Measurements from ENCODE around the gene FBXL7.

FBXL7 gene

GRCh38 chr5:15807248-15807647 is 307.3 kb downstream of the FBXL7 start:
- no peak for DNase-seq (ENCODE audit: low read depth)
- no peak overlapping the region for H3K4me3 ChIP-seq (replicated peaks; ENCODE audit: low read depth, low read length)
- TF ChIP-seq, protein P1, sequence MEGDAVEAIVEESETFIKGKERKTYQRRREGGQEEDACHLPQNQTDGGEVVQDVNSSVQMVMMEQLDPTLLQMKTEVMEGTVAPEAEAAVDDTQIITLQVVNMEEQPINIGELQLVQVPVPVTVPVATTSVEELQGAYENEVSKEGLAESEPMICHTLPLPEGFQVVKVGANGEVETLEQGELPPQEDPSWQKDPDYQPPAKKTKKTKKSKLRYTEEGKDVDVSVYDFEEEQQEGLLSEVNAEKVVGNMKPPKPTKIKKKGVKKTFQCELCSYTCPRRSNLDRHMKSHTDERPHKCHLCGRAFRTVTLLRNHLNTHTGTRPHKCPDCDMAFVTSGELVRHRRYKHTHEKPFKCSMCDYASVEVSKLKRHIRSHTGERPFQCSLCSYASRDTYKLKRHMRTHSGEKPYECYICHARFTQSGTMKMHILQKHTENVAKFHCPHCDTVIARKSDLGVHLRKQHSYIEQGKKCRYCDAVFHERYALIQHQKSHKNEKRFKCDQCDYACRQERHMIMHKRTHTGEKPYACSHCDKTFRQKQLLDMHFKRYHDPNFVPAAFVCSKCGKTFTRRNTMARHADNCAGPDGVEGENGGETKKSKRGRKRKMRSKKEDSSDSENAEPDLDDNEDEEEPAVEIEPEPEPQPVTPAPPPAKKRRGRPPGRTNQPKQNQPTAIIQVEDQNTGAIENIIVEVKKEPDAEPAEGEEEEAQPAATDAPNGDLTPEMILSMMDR (IDR thresholded peaks at IDR 0.05; ENCODE audit: low read length, missing control alignments) = no peak

DNA sequence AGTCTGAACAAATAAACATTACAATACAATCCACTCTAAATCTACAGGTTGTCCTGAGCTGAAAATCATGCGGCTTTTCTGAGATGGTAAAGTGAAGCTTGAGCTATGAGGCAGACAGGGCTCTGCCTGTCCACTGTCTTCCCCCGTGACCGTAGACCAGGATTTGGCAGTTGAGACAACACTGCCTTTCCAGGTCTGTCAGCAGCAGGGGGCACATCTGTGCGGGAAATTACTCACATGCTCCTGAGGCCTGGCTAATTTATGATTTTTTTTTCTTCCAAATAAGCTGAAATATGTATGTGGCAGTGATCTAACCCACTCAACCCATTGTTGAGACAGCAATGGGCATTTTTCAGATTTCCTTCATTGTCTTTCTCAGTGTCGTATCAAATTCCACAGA is 307.9 kb downstream of the FBXL7 start:
- no peak overlapping the region for H3K4me3 ChIP-seq (replicated peaks; ENCODE audit: low read depth, low read length)
- TF ChIP-seq, protein P1 (IDR thresholded peaks at IDR 0.05; ENCODE audit: low read length, missing control alignments) = peak; percentile 31
- DNase-seq (ENCODE audit: low read depth) = peak; percentile 54

DNA sequence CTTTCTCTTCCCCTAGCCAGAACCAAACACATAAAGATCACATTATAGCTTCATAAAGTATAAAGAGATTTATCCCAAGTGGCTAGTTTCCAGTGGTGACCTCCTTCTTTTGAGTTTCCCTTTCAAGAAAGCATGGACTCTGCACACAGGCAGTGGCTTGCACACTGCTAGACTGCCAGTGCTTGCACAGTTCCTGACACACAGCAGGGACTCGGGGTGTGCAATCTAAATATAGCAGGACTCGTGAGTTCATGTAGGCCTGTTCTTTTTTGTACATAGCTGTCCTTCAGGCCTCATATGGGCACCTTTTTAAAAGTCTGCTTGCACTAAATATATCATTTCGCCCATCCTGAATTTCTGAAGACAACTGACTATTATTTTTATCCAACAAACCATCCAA is 308.6 kb downstream of the FBXL7 start:
- H3K4me3 ChIP-seq (replicated peaks; ENCODE audit: low read depth, low read length) = no peak overlapping the region
- DNase-seq (ENCODE audit: low read depth) = no peak

DNA sequence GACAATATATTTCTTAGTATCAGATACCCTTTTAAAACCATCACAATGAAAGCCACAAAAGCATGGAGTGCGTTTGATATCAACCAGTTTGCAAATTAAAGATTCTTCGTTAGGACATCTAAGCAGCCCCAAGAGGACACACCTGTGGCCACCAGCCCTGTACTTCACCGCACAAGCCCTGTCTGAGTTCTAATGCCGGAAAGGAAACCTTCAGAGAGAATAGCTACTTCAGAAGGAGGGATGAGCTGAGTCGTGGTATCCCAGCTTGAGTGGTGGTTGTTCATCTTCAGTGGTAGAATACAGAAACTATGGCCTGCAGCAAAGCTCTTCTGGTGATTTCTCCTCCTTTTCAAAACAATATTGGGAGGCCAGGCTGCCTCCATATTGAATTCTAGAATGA is 319.6 kb downstream of the FBXL7 start:
- TF ChIP-seq, protein P1 (IDR thresholded peaks at IDR 0.05; ENCODE audit: low read length, missing control alignments) = no peak
- DNase-seq (ENCODE audit: low read depth) = no peak
- H3K4me3 ChIP-seq (replicated peaks; ENCODE audit: low read depth, low read length) = no peak overlapping the region

More for the DNA sequence above, 308.6 kb downstream of the FBXL7 start:
- TF ChIP-seq, protein P1 (IDR thresholded peaks at IDR 0.05; ENCODE audit: low read length, missing control alignments) = no peak

GRCh38 chr5:15821506-15821905 is 321.5 kb downstream of the FBXL7 start:
- peak; percentile 33 for DNase-seq (ENCODE audit: low read depth)
- H3K4me3 ChIP-seq (replicated peaks; ENCODE audit: low read depth, low read length) = no peak overlapping the region
- TF ChIP-seq, protein P1 (IDR thresholded peaks at IDR 0.05; ENCODE audit: low read length, missing control alignments) = no peak

DNA sequence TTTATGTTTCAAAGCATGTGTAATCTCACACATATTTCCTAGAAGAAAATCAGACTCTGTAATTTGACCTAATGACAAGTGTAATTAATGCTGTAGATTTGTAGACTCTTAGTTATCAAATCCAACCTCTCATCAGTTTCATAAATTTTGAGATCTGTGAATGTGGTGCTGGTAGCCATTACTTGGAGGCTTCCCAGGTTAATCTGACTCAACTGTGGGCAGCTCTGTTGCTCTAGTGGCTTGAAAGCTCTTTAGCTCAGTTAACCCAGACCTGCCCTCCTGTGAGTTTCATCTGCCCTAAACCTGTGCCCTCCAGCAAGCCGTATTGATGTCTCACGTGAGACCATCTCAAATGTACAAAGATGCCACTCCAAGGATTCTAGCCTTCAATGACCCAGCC is 323.4 kb downstream of the FBXL7 start:
- TF ChIP-seq, protein P1 (IDR thresholded peaks at IDR 0.05; ENCODE audit: low read length, missing control alignments) = no peak
- no peak overlapping the region for H3K4me3 ChIP-seq (replicated peaks; ENCODE audit: low read depth, low read length)
- no peak for DNase-seq (ENCODE audit: low read depth)

GRCh38 chr5:15827741-15828140 is 327.8 kb downstream of the FBXL7 start:
- H3K4me3 ChIP-seq (replicated peaks; ENCODE audit: low read depth, low read length) = no peak overlapping the region
- TF ChIP-seq, protein P1 (IDR thresholded peaks at IDR 0.05; ENCODE audit: low read length, missing control alignments) = no peak
- no peak for DNase-seq (ENCODE audit: low read depth)

Measured in fibroblast of pulmonary artery (primary cell).